Choroid plexus epithelial cell (primary cell): ENCODE data around the gene TMIE.

Source experiments
- DNase-seq: peaks from one replicate; pipeline ENCODE4 v3.0.0-alpha.2; 2010; ENCODE audit warnings: low read depth
- H3K4me3 ChIP-seq: 2 replicates; pipeline ENCODE4 v1.5.1; 2011; ENCODE audit warnings: low read depth, mild to moderate bottlenecking, control low read depth, low read length, moderate library complexity
- CTCF ChIP-seq: conservative IDR thresholded peaks from 2 replicates; pipeline ENCODE4 v1.5.1; 2011; ENCODE audit warnings: low read depth, mild to moderate bottlenecking, control low read depth, inconsistent platforms, low read length, moderate library complexity

Gene TMIE

GRCh38 chr3:46709721-46710120 lies 8.5 kb downstream of the TMIE start:
- no peak for DNase-seq
- TF ChIP-seq CTCF = no peak

DNA sequence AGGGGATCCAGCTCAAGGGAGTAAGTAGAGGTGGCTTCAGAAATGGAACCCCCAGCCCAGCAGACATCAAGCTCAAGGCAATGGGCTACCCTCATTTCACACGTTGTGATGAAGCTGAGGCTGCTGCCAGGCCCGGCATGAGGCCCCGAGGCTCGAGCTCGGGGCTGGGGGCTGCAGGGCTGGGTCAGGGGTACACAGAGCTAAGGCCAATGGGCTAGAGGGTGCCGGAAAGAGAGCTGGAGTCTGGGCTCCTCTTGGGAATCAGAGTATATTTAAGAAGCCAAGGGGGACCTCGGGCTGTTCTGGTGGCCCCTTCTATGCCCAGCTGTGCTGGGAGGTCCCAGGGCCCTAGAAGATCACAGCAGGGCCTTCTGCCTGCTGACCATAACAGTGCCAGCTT lies 9.0 kb downstream of the TMIE start:
- no peak for DNase-seq
- no peak overlapping the region for H3K4me3 ChIP-seq
- no peak for TF ChIP-seq CTCF

More at GRCh38 chr3:46709721-46710120, 8.5 kb downstream of the TMIE start:
- no peak overlapping the region for H3K4me3 ChIP-seq

DNA sequence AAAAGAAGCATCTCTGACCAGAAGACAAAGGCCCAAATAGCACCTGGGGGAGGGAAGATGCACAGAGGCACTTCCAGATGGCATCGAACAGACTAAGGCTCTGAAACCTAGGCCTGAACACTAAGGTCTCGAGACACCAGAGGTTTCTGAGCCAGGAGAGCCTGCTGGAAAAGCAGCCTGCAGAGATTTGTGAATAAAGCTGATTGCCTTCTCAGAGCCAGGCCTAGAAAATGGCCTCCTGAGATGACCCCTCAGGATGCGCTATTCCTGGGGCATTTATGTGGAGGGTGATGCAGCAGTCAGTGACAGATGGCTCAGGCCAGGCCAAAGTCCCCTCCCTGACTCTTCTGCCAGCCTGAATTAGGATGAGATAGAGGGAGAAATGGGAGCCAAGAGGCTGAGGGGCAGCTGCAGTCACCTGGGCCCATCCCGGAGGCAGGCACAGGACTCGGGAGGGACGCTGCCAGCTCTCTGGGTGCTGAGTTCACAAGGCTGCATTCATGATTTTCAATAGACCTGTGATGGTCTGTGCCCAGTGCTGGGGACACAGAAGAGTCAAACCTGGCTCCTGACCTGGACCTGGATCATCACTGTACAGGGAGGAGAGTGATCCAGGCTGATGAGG lies 9.6 kb downstream of the TMIE start:
- DNase-seq = no peak
- H3K4me3 ChIP-seq = no peak overlapping the region
- TF ChIP-seq CTCF = no peak

- DNase-seq = no peak
- no peak overlapping the region for H3K4me3 ChIP-seq
Measured at GRCh38 chr3:46711305-46711704, 10.1 kb downstream of the TMIE start.

DNA sequence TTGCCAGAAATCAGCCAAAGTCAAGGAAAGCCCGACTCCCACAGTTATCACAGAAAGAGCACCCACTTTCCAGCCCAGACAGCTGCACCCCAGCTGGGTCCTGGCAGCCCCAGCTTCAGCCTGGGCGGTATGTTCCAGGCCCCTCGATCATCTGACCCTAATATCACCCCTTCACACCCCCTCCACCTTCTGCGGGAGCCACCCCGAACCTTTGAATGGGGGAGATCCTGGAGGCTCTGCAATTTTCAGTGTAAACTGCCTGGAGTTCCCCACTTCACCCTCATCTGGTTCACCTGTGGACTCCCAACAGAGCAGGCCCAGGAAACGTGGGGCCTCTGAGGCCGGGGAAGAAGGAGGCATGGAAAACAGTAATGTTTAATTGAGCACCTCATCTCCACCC lies 10.6 kb downstream of the TMIE start:
- DNase-seq = no peak
- TF ChIP-seq CTCF = no peak
- H3K4me3 ChIP-seq = no peak overlapping the region

More at GRCh38 chr3:46711305-46711704, 10.1 kb downstream of the TMIE start:
- TF ChIP-seq CTCF = no peak

DNA sequence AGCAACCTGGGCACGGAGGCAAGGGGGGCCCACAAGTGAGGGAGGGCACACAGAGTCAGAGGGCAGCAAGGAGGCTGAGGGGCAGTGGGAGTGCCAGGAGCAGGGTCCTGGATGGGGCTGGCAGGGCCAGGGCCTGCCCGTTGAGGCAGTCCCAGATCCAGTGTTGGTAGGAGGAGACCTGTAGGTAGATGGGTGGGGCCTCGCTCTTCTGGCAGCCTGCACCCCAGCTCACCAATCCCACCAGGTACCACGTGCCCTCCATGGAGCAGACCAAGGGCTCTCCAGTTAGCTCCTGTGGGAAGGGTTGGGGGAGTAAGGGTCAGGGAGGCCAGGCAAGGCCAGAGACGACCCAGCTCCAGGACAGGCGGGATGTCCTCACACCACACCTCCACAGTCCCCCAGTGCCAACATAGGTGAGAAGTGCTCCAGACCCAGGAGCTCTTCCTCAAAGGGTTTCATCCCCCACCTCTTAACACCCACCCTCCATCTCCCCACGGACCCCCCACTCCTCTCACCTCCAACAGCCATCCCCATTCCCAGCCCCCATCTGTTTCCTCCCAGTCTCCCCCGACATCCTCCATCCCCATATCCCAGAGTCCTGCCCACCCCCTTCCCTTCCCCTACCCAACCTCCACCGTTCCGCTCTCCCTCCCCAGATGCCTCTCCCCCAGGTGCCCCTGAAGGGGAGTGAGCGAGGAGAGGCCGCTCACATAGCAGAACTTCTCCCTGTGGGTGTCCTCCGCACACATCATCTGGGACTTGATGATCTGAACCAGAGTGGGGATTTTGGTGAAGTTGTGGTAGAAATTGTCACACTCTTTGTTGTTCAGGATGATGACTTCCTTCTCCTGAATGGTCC lies 11.2 kb downstream of the TMIE start:
- no peak overlapping the region for H3K4me3 ChIP-seq
- no peak for DNase-seq
- no peak for TF ChIP-seq CTCF
